ENCODE results near the gene GNG3.

The GNG3 gene

DNA sequence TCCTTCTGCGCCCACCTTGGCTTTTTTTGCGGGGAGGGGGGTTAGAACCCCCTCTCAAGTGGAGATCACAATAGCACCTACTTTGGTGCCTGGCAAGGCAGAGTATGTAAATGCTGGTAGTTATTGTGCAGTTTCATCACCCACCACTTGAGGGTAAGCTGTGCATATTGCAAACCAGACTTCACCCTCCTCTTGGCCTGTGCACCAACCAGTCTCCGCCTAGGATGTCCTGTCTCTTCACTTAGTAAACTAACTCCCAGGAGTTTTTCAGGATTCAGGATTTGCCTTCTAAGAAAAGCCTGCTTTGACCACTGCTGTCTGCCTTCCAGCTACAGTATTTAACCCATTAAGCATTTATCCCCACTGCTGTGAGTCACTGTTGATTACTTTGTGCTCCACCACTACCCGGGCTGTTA, 26.6 kb upstream of the GNG3 start:
- Histone ChIP-seq H3K23ac (ENCODE audit: low read length) (no peak overlapping the region), H3K4me2 (ENCODE audit: low read length) (no peak overlapping the region), H3K18ac (ENCODE audit: low read length) (no peak overlapping the region), H2BK120ac (ENCODE audit: insufficient read depth, low read length, poor library complexity) (no peak overlapping the region), H2AFZ (ENCODE audit: insufficient read depth, low read length, poor library complexity) (peak overlapping the region; percentile 35), H3K9ac (ENCODE audit: low read length) (no peak overlapping the region), H3K14ac (ENCODE audit: low read length) (no peak overlapping the region), H3K27ac (ENCODE audit: low read depth, low read length) (no peak overlapping the region), H3K36me3 (ENCODE audit: control insufficient read depth in 1 of 2, insufficient read depth in 2 of 2, low read length in 2 of 2) (peaks cover 11 to 17% of the 10 kb centered on the region in 2 experiments), H3K4ac (ENCODE audit: low read depth, low read length) (no peak overlapping the region), H4K91ac (ENCODE audit: low read depth, low read length) (no peak overlapping the region), H4K8ac (ENCODE audit: low read depth, low read length) (no peak overlapping the region), H3K9me3 (ENCODE audit: insufficient read depth, low read depth, low read length) (peaks cover 3% of the 10 kb centered on the region), H2AK5ac (ENCODE audit: low read length) (no peak overlapping the region), H3K79me2 (ENCODE audit: control insufficient read depth, insufficient read depth, low read length, poor library complexity) (peaks cover 6% of the 10 kb centered on the region), H4K12ac (ENCODE audit: low read depth, low read length) (no peak overlapping the region), H2BK5ac (ENCODE audit: low read depth, low read length, poor library complexity) (no peak overlapping the region), H3K4me1 (ENCODE audit: control insufficient read depth in 1 of 2, insufficient read depth in 2 of 2, low read length in 2 of 2) (peaks cover 0 to 6% of the 10 kb centered on the region in 2 experiments), H3K4me3 (ENCODE audit: low read depth, low read length) (no peak overlapping the region), H3K27me3 (ENCODE audit: insufficient read depth, low read length) (no peaks in the 10 kb centered on the region), H3K79me1 (ENCODE audit: low read length) (peaks cover 5% of the 10 kb centered on the region), H2BK12ac (ENCODE audit: low read length) (no peak overlapping the region)
- no CpG with 5 or more reads among the region's 4 CpGs for WGBS (ENCODE audit: extremely low coverage, insufficient coverage, insufficient read length)
- peak; percentile 38 to 69 for DNase-seq

DNA sequence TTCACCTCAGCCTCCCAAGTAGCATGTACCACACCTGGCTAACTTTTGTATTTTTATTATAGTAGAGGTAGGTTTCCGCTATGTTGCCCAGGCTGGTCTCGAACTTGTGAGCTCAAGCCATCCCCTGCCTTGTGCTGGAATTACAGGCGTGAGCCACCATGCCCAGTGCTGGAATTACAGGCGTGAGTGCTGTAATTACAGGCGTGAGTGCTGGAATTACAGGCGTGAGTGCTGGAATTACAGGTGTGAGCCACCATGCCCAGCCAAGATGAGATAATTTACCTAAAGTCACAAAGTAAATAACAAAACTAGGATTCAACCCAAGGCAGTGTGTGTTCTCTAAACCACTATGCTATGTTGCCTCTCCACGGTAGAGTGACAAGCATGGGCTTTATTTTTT, 25.0 kb upstream of the GNG3 start:
- no peak overlapping the region for H3K23ac ChIP-seq (ENCODE audit: low read length)
- peaks cover 0 to 6% of the 10 kb centered on the region in 2 experiments for H3K4me1 ChIP-seq (ENCODE audit: control insufficient read depth in 1 of 2, insufficient read depth in 2 of 2, low read length in 2 of 2)
- WGBS (ENCODE audit: extremely low coverage, insufficient coverage, insufficient read length) = no CpG with 5 or more reads among the region's 7 CpGs
- no peak overlapping the region for H2BK120ac ChIP-seq (ENCODE audit: insufficient read depth, low read length, poor library complexity)
- peaks cover 5% of the 10 kb centered on the region for H3K79me1 ChIP-seq (ENCODE audit: low read length)
- no peak overlapping the region for H4K12ac ChIP-seq (ENCODE audit: low read depth, low read length)
- no peak overlapping the region for H3K9ac ChIP-seq (ENCODE audit: low read length)
- no peak overlapping the region for H4K91ac ChIP-seq (ENCODE audit: low read depth, low read length)
- no peak overlapping the region for H3K18ac ChIP-seq (ENCODE audit: low read length)
- H3K9me3 ChIP-seq (ENCODE audit: insufficient read depth, low read depth, low read length) = peaks cover 3% of the 10 kb centered on the region
- H2BK5ac ChIP-seq (ENCODE audit: low read depth, low read length, poor library complexity) = no peak overlapping the region
- peaks cover 6% of the 10 kb centered on the region for H3K79me2 ChIP-seq (ENCODE audit: control insufficient read depth, insufficient read depth, low read length, poor library complexity)
- H2BK12ac ChIP-seq (ENCODE audit: low read length) = no peak overlapping the region
- no peak overlapping the region for H4K8ac ChIP-seq (ENCODE audit: low read depth, low read length)
- H3K27me3 ChIP-seq (ENCODE audit: insufficient read depth, low read length) = no peaks in the 10 kb centered on the region
- no peak overlapping the region for H3K27ac ChIP-seq (ENCODE audit: low read depth, low read length)
- DNase-seq = no peak
- no peak overlapping the region for H2AK5ac ChIP-seq (ENCODE audit: low read length)
- H2AFZ ChIP-seq (ENCODE audit: insufficient read depth, low read length, poor library complexity) = no peak overlapping the region
- H3K36me3 ChIP-seq (ENCODE audit: control insufficient read depth in 1 of 2, insufficient read depth in 2 of 2, low read length in 2 of 2) = peaks cover 3% of the 10 kb centered on the region in 2 experiments
- no peak overlapping the region for H3K4me3 ChIP-seq (ENCODE audit: low read depth, low read length)
- H3K4ac ChIP-seq (ENCODE audit: low read depth, low read length) = no peak overlapping the region
- H3K14ac ChIP-seq (ENCODE audit: low read length) = no peak overlapping the region
- no peak overlapping the region for H3K4me2 ChIP-seq (ENCODE audit: low read length)

- WGBS (ENCODE audit: extremely low coverage, insufficient coverage, insufficient read length) = 100% methylated on average over 1 of the region's 74 CpGs
These were observed 19.7 kb upstream of the GNG3 start for GRCh38 chr11:62687508-62688396.

DNA sequence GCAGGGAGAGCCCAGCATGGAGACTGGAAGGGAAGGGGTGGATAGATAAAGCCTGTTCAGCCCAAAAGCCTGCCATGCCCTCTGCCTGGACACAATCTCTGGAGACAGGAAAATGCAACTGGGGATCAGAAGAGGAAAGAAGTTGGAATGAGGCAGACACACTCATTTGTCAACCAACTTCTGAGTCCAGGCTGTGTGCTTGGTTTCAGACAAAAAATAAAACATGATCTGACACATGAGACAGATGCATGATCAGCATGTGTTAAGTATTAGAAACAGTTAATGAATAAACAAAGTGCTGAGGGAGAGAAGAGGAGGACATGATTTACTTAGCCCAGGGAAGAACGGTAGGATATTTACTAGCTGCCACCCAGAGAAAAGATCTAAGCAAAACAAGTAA, 19.0 kb upstream of the GNG3 start:
- Histone ChIP-seq H3K14ac (ENCODE audit: low read length) (no peak overlapping the region), H2BK120ac (ENCODE audit: insufficient read depth, low read length, poor library complexity) (no peak overlapping the region), H4K91ac (ENCODE audit: low read depth, low read length) (no peak overlapping the region), H2AK5ac (ENCODE audit: low read length) (no peak overlapping the region), H3K36me3 (ENCODE audit: control insufficient read depth in 1 of 2, insufficient read depth in 2 of 2, low read length in 2 of 2) (peaks cover 34 to 36% of the 10 kb centered on the region in 2 experiments), H3K9me3 (ENCODE audit: insufficient read depth, low read depth, low read length) (no peaks in the 10 kb centered on the region), H3K4me1 (ENCODE audit: control insufficient read depth in 1 of 2, insufficient read depth in 2 of 2, low read length in 2 of 2) (no peaks in the 10 kb centered on the region), H3K18ac (ENCODE audit: low read length) (no peak overlapping the region), H4K8ac (ENCODE audit: low read depth, low read length) (no peak overlapping the region), H3K23ac (ENCODE audit: low read length) (no peak overlapping the region), H3K9ac (ENCODE audit: low read length) (no peak overlapping the region), H3K4me3 (ENCODE audit: low read depth, low read length) (no peak overlapping the region), H2BK5ac (ENCODE audit: low read depth, low read length, poor library complexity) (no peak overlapping the region), H4K12ac (ENCODE audit: low read depth, low read length) (no peak overlapping the region), H3K27ac (ENCODE audit: low read depth, low read length) (no peak overlapping the region), H3K4ac (ENCODE audit: low read depth, low read length) (no peak overlapping the region), H2BK12ac (ENCODE audit: low read length) (no peak overlapping the region), H3K4me2 (ENCODE audit: low read length) (no peak overlapping the region), H3K79me1 (ENCODE audit: low read length) (no peaks in the 10 kb centered on the region), H3K79me2 (ENCODE audit: control insufficient read depth, insufficient read depth, low read length, poor library complexity) (no peaks in the 10 kb centered on the region), H2AFZ (ENCODE audit: insufficient read depth, low read length, poor library complexity) (no peak overlapping the region), H3K27me3 (ENCODE audit: insufficient read depth, low read length) (no peaks in the 10 kb centered on the region)
- WGBS (ENCODE audit: extremely low coverage, insufficient coverage, insufficient read length) = no CpG with 5 or more reads among the region's 1 CpG
- DNase-seq = no peak

More at GRCh38 chr11:62687508-62688396, 19.7 kb upstream of the GNG3 start:
- no peak overlapping the region for H3K4ac ChIP-seq (ENCODE audit: low read depth, low read length)
- H3K14ac ChIP-seq (ENCODE audit: low read length) = no peak overlapping the region
- H3K18ac ChIP-seq (ENCODE audit: low read length) = no peak overlapping the region
- H2AFZ ChIP-seq (ENCODE audit: insufficient read depth, low read length, poor library complexity) = no peak overlapping the region
- no peak overlapping the region for H4K8ac ChIP-seq (ENCODE audit: low read depth, low read length)
- H3K79me1 ChIP-seq (ENCODE audit: low read length) = no peaks in the 10 kb centered on the region
- H3K4me1 ChIP-seq (ENCODE audit: control insufficient read depth in 1 of 2, insufficient read depth in 2 of 2, low read length in 2 of 2) = no peaks in the 10 kb centered on the region
- no peak overlapping the region for H4K12ac ChIP-seq (ENCODE audit: low read depth, low read length)
- no peak overlapping the region for H3K9ac ChIP-seq (ENCODE audit: low read length)
- H2BK5ac ChIP-seq (ENCODE audit: low read depth, low read length, poor library complexity) = no peak overlapping the region
- H2AK5ac ChIP-seq (ENCODE audit: low read length) = no peak overlapping the region
- H4K91ac ChIP-seq (ENCODE audit: low read depth, low read length) = no peak overlapping the region
- no peak overlapping the region for H3K23ac ChIP-seq (ENCODE audit: low read length)
- no peak overlapping the region for H2BK120ac ChIP-seq (ENCODE audit: insufficient read depth, low read length, poor library complexity)
- H3K4me2 ChIP-seq (ENCODE audit: low read length) = no peak overlapping the region
- no peaks in the 10 kb centered on the region for H3K9me3 ChIP-seq (ENCODE audit: insufficient read depth, low read depth, low read length)
- H3K36me3 ChIP-seq (ENCODE audit: control insufficient read depth in 1 of 2, insufficient read depth in 2 of 2, low read length in 2 of 2) = peaks cover 29 to 30% of the 10 kb centered on the region in 2 experiments
- H3K79me2 ChIP-seq (ENCODE audit: control insufficient read depth, insufficient read depth, low read length, poor library complexity) = no peaks in the 10 kb centered on the region
- no peaks in the 10 kb centered on the region for H3K27me3 ChIP-seq (ENCODE audit: insufficient read depth, low read length)
- no peak for DNase-seq
- no peak overlapping the region for H3K27ac ChIP-seq (ENCODE audit: low read depth, low read length)
- H3K4me3 ChIP-seq (ENCODE audit: low read depth, low read length) = no peak overlapping the region
- no peak overlapping the region for H2BK12ac ChIP-seq (ENCODE audit: low read length)
